ENCODE measurements around the gene ELK3. TPM values are rescaled to one million over a fixed set of nuclear protein-coding genes. Genes with fewer than 3 reads are reported as not detected.

ELK3 gene
- total and polyA plus RNA-seq, 2 experiments from 2014 or later, result 5.5 to 8.3 TPM

- H3K4me2 ChIP-seq, result no peak overlapping the region
- DNase-seq (ENCODE audit: low spot score) (no peak), ATAC-seq (no peak)
- H3K9me2 ChIP-seq (ENCODE audit: insufficient read depth), result no peaks in the 10 kb centered on the region
- Mint-ChIP-seq H3K36me3 (ENCODE audit: low read depth) (no peaks in the 10 kb centered on the region), H3K27ac (no peak overlapping the region), H3K4me3 (no peak overlapping the region), H3K27me3 (ENCODE audit: insufficient read depth, low read depth, poor library complexity) (peaks cover 17% of the 10 kb centered on the region), H3K4me1 (peaks cover 5% of the 10 kb centered on the region; the same call in 2 of the 3 replicates), H3K9me3 (no peaks in the 10 kb centered on the region; the same call in 2 of the 3 replicates)
- no peaks in the 10 kb centered on the region for H3K36me3 ChIP-seq (ENCODE audit: insufficient read depth)
- H3K27me3 ChIP-seq (ENCODE audit: insufficient read depth), result peaks cover 25% of the 10 kb centered on the region
- H2AFZ ChIP-seq, result no peak overlapping the region
- no peak overlapping the region for H3K27ac ChIP-seq (ENCODE audit: low read depth)
- H3F3A ChIP-seq (replicated peaks; ENCODE audit: low read depth), result no peaks in the 10 kb centered on the region
- no peak overlapping the region for H3K4me3 ChIP-seq
- H3K79me2 ChIP-seq (replicated peaks; ENCODE audit: insufficient read depth), result no peaks in the 10 kb centered on the region
- no peaks in the 10 kb centered on the region for H4K20me1 ChIP-seq (replicated peaks; ENCODE audit: insufficient read depth)
- H3K4me1 ChIP-seq (ENCODE audit: insufficient read depth), result no peaks in the 10 kb centered on the region
- TF ChIP-seq, protein P1, sequence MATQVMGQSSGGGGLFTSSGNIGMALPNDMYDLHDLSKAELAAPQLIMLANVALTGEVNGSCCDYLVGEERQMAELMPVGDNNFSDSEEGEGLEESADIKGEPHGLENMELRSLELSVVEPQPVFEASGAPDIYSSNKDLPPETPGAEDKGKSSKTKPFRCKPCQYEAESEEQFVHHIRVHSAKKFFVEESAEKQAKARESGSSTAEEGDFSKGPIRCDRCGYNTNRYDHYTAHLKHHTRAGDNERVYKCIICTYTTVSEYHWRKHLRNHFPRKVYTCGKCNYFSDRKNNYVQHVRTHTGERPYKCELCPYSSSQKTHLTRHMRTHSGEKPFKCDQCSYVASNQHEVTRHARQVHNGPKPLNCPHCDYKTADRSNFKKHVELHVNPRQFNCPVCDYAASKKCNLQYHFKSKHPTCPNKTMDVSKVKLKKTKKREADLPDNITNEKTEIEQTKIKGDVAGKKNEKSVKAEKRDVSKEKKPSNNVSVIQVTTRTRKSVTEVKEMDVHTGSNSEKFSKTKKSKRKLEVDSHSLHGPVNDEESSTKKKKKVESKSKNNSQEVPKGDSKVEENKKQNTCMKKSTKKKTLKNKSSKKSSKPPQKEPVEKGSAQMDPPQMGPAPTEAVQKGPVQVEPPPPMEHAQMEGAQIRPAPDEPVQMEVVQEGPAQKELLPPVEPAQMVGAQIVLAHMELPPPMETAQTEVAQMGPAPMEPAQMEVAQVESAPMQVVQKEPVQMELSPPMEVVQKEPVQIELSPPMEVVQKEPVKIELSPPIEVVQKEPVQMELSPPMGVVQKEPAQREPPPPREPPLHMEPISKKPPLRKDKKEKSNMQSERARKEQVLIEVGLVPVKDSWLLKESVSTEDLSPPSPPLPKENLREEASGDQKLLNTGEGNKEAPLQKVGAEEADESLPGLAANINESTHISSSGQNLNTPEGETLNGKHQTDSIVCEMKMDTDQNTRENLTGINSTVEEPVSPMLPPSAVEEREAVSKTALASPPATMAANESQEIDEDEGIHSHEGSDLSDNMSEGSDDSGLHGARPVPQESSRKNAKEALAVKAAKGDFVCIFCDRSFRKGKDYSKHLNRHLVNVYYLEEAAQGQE (IDR thresholded peaks at IDR 0.05; ENCODE audit: unreplicated experiment), result no peak
- TF ChIP-seq ZNF331 (CRISPR knock-in tag; IDR thresholded peaks at IDR 0.05; ENCODE audit: low read depth) (no peak), NANOG (IDR thresholded peaks at IDR 0.05; ENCODE audit: borderline replicate concordance) (no peak), EZH2phosphoT487 (IDR thresholded peaks at IDR 0.05; ENCODE audit: unreplicated experiment) (no peak), EZH2 (IDR thresholded peaks at IDR 0.05; ENCODE audit: low read depth, unreplicated experiment) (no peak), CREB1 (CRISPR knock-in tag; IDR thresholded peaks at IDR 0.05; ENCODE audit: low read depth) (no peak), STAT1 (IDR thresholded peaks at IDR 0.05; ENCODE audit: unreplicated experiment) (no peak), JUNB (IDR thresholded peaks at IDR 0.05; ENCODE audit: unreplicated experiment) (no peak), ZNF114 (CRISPR knock-in tag; IDR thresholded peaks at IDR 0.05) (no peak), POLR2AphosphoS5 (IDR thresholded peaks at IDR 0.05; ENCODE audit: low read depth) (no peak)
- TF ChIP-seq, protein P2, sequence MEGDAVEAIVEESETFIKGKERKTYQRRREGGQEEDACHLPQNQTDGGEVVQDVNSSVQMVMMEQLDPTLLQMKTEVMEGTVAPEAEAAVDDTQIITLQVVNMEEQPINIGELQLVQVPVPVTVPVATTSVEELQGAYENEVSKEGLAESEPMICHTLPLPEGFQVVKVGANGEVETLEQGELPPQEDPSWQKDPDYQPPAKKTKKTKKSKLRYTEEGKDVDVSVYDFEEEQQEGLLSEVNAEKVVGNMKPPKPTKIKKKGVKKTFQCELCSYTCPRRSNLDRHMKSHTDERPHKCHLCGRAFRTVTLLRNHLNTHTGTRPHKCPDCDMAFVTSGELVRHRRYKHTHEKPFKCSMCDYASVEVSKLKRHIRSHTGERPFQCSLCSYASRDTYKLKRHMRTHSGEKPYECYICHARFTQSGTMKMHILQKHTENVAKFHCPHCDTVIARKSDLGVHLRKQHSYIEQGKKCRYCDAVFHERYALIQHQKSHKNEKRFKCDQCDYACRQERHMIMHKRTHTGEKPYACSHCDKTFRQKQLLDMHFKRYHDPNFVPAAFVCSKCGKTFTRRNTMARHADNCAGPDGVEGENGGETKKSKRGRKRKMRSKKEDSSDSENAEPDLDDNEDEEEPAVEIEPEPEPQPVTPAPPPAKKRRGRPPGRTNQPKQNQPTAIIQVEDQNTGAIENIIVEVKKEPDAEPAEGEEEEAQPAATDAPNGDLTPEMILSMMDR (conservative IDR thresholded peaks at IDR 0.05; ENCODE audit: low read depth in 2 of 2), result no peak
- TF ChIP-seq, protein P3, sequence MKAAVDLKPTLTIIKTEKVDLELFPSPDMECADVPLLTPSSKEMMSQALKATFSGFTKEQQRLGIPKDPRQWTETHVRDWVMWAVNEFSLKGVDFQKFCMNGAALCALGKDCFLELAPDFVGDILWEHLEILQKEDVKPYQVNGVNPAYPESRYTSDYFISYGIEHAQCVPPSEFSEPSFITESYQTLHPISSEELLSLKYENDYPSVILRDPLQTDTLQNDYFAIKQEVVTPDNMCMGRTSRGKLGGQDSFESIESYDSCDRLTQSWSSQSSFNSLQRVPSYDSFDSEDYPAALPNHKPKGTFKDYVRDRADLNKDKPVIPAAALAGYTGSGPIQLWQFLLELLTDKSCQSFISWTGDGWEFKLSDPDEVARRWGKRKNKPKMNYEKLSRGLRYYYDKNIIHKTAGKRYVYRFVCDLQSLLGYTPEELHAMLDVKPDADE (IDR thresholded peaks at IDR 0.05), result no peak
- TF ChIP-seq, protein P4, sequence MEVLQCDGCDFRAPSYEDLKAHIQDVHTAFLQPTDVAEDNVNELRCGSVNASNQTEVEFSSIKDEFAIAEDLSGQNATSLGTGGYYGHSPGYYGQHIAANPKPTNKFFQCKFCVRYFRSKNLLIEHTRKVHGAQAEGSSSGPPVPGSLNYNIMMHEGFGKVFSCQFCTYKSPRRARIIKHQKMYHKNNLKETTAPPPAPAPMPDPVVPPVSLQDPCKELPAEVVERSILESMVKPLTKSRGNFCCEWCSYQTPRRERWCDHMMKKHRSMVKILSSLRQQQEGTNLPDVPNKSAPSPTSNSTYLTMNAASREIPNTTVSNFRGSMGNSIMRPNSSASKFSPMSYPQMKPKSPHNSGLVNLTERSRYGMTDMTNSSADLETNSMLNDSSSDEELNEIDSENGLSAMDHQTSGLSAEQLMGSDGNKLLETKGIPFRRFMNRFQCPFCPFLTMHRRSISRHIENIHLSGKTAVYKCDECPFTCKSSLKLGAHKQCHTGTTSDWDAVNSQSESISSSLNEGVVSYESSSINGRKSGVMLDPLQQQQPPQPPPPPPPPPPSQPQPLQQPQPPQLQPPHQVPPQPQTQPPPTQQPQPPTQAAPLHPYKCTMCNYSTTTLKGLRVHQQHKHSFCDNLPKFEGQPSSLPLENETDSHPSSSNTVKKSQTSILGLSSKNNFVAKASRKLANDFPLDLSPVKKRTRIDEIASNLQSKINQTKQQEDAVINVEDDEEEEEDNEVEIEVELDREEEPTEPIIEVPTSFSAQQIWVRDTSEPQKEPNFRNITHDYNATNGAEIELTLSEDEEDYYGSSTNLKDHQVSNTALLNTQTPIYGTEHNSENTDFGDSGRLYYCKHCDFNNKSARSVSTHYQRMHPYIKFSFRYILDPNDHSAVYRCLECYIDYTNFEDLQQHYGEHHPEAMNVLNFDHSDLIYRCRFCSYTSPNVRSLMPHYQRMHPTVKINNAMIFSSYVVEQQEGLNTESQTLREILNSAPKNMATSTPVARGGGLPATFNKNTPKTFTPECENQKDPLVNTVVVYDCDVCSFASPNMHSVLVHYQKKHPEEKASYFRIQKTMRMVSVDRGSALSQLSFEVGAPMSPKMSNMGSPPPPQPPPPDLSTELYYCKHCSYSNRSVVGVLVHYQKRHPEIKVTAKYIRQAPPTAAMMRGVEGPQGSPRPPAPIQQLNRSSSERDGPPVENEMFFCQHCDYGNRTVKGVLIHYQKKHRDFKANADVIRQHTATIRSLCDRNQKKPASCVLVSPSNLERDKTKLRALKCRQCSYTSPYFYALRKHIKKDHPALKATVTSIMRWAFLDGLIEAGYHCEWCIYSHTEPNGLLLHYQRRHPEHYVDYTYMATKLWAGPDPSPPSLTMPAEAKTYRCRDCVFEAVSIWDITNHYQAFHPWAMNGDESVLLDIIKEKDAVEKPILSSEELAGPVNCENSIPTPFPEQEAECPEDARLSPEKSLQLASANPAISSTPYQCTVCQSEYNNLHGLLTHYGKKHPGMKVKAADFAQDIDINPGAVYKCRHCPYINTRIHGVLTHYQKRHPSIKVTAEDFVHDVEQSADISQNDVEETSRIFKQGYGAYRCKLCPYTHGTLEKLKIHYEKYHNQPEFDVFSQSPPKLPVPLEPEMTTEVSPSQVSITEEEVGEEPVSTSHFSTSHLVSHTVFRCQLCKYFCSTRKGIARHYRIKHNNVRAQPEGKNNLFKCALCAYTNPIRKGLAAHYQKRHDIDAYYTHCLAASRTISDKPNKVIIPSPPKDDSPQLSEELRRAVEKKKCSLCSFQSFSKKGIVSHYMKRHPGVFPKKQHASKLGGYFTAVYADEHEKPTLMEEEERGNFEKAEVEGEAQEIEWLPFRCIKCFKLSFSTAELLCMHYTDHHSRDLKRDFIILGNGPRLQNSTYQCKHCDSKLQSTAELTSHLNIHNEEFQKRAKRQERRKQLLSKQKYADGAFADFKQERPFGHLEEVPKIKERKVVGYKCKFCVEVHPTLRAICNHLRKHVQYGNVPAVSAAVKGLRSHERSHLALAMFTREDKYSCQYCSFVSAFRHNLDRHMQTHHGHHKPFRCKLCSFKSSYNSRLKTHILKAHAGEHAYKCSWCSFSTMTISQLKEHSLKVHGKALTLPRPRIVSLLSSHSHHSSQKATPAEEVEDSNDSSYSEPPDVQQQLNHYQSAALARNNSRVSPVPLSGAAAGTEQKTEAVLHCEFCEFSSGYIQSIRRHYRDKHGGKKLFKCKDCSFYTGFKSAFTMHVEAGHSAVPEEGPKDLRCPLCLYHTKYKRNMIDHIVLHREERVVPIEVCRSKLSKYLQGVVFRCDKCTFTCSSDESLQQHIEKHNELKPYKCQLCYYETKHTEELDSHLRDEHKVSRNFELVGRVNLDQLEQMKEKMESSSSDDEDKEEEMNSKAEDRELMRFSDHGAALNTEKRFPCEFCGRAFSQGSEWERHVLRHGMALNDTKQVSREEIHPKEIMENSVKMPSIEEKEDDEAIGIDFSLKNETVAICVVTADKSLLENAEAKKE (CRISPR knock-in tag; IDR thresholded peaks at IDR 0.05), result no peak
Observed at GRCh38 chr12:96190413-96191108, 3.6 kb upstream of the ELK3 start.

Measured in GM23338 (cell line).